ENCODE data around the gene SKI. TPM values are rescaled to one million over a fixed set of nuclear protein-coding genes. Genes with fewer than 3 reads are reported as not detected.

Gene SKI
- total and polyA plus RNA-seq, 7 donors: 7.7 to 32.1 (median 21.4) TPM

DNA sequence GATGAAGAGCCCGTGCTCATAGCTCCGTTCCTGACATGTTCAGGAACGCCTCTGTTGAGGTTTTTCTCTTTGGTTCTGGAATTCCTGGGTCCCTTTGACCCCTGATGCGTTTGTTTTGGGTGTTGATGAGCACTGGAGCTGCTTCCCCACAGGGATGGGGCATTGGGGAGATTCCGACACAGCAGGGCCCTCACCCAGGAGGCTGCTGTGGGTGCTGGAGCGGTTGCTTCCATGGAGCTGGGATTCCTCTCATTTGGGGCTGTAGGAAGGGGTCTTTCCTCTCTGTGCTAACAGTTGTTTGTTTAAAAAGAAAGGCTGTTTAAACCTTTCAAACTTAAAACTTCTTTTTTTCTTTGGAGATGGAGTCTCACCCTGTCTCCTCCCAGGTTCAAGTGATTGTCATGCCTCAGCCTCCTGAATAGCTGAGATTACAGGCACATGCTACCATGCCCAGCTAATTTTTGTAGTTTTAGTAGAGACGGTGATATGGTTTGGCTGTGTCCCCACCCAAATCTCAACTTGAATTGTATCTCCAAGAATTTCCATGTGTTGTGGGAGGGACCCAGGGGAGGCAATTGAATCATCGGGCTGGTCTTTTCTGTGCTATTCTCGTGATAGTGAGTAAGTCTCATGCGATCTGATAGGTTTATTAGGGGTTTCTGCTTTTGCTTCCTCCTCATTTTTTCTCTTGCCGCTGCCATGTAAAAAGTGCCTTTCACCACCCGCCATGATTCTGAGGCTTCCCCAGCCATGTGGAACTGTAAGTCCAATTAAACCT, 48.9 kb downstream of the SKI start:
- TF ChIP-seq, protein P1, sequence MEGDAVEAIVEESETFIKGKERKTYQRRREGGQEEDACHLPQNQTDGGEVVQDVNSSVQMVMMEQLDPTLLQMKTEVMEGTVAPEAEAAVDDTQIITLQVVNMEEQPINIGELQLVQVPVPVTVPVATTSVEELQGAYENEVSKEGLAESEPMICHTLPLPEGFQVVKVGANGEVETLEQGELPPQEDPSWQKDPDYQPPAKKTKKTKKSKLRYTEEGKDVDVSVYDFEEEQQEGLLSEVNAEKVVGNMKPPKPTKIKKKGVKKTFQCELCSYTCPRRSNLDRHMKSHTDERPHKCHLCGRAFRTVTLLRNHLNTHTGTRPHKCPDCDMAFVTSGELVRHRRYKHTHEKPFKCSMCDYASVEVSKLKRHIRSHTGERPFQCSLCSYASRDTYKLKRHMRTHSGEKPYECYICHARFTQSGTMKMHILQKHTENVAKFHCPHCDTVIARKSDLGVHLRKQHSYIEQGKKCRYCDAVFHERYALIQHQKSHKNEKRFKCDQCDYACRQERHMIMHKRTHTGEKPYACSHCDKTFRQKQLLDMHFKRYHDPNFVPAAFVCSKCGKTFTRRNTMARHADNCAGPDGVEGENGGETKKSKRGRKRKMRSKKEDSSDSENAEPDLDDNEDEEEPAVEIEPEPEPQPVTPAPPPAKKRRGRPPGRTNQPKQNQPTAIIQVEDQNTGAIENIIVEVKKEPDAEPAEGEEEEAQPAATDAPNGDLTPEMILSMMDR (IDR thresholded peaks at IDR 0.05): no peak
- ATAC-seq: no peak
- intact Hi-C loops (cut with DNase I): no loop called here
- Histone ChIP-seq H3K4me3 (no peak overlapping the region), H3K4me1 (peaks cover 63% of the 10 kb centered on the region), H3K9me3 (no peaks in the 10 kb centered on the region), H3K27ac (no peak overlapping the region), H3K36me3 (ENCODE audit: insufficient read depth in 1 of 2, low read depth in 1 of 2) (no peaks in the 10 kb centered on the region), H3K27me3 (ENCODE audit: insufficient read depth in 3 of 3, low read length in 2 of 3) (no peaks in the 10 kb centered on the region)
- 73 to 79% (median 75%) methylated on average over 12 of the region's 12 CpGs for WGBS, 3 donors
- peak in 1 of 2 donors; percentile 23 for DNase-seq

DNA sequence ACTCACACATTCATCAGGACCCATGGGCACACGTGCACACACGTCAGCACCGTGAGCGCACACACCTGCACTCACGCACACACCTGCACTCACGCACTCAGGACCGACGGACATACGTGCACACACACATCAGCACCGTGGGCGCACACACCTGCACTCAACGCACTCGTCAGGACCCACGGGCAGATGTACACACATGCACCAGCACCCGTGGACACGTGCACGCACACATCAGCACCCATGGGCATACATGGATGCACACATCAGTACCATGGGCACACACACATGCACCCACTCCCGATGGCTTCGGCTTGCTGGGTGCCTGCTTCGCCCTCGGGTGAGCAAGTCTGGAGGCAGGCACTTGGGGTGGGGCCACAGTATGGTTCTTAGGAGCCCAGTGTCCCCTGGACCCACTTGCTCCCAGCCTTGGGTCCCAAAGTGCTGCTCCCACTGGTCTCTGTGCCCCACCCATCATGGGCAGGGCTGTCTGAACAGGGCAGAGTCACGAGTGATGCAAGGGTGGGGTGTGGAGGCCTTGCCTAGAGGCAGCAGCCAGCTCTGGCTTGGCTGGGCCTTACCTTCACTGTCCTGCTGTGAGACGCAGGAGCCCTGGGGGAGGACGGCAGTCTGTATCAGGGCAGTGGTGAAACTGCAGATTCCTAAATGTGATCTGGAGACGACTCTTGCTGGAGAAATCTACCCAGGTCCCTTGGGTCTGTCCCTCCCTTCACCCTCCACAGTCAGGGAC, 49.8 kb downstream of the SKI start:
- peaks cover 0 to 2% of the 10 kb centered on the region in 2 donors for H3K36me3 ChIP-seq (ENCODE audit: insufficient read depth in 1 of 2, low read depth in 1 of 2)
- intact Hi-C loops (cut with DNase I): no loop called here
- H3K4me1 ChIP-seq: peaks cover 54% of the 10 kb centered on the region

DNA sequence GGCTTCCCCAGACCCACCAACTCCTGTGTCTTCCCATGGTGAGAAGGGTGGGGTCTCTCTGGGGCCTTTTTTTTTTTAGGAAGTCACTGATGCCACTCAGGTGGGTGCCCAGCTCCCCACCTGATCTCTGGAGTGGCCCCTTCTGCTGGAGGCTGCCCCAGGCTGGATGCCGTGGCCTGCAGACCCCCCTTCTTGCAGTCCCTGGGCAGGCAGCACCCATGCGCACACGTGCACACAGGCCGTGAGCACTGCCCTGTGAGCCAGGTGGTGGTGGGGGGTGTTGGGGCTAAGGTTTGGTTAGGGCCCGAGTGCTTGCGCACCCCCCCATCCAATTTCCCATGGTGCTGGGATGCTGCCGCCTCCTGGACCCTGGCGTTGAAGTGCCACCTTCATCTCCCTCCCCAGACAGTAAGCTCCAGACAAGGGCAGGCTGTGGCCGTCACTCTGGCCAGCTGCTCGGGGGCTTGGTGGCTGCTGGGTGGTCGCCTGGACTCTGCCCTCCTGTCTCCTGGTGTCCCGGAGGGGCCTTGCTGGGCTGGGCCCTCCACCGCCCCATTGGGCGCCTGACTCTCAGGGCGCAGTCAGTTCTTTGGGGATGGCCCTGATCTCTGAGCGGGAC, 50.6 kb downstream of the SKI start:
- Histone ChIP-seq H3K4me3 (no peak overlapping the region), H3K36me3 (ENCODE audit: insufficient read depth in 1 of 2, low read depth in 1 of 2) (peaks cover 0 to 2% of the 10 kb centered on the region in 2 donors), H3K27ac (peak overlapping the region; percentile 41), H3K27me3 (ENCODE audit: insufficient read depth in 3 of 3, low read length in 2 of 3) (no peaks in the 10 kb centered on the region), H3K9me3 (no peaks in the 10 kb centered on the region), H3K4me1 (peaks cover 53% of the 10 kb centered on the region)
- intact Hi-C loops (cut with DNase I): no loop called here
- TF ChIP-seq, protein P1 (IDR thresholded peaks at IDR 0.05): no peak
- 59 to 61% (median 59%) methylated on average over 16 of the region's 16 CpGs for WGBS, 3 donors
- ATAC-seq: no peak
- DNase-seq: peak in 1 of 2 donors; percentile 53

More for the DNA sequence above, 49.8 kb downstream of the SKI start:
- TF ChIP-seq, protein P1 (IDR thresholded peaks at IDR 0.05): no peak
- ATAC-seq (peak in 3 of 4 donors; percentile 21 to 28 (median 23)), DNase-seq (peak; percentile 66 to 72)
- 90 to 92% (median 91%) methylated on average over 25 of the region's 25 CpGs for WGBS, 3 donors
- no peaks in the 10 kb centered on the region for H3K27me3 ChIP-seq (ENCODE audit: insufficient read depth in 3 of 3, low read length in 2 of 3)
- no peak overlapping the region for H3K27ac ChIP-seq
- no peaks in the 10 kb centered on the region for H3K9me3 ChIP-seq
- H3K4me3 ChIP-seq: no peak overlapping the region

DNA sequence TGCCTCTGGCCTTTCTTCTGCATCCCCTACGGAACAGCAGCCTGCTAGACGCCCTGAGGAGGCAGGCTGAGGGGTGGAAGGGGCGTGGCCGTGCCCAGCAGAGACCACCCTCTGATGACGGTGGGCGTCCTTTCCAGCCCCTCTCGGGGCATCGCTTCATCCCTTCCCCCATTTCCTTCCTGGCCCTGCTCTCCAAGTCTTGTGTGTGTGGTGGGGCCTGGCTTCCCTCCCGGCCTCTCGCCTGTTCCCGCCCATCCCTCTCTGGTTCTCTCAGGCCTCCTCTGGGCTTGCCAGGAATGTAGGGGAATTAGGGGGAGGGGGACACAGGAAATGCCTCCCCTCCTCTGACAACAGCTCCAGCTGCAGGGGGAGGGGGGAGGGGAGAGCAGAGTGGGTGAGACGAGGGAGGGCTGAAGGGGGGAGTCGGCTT, 51.1 kb downstream of the SKI start:
- peak overlapping the region; percentile 41 for H3K27ac ChIP-seq
- H3K4me1 ChIP-seq: peaks cover 53% of the 10 kb centered on the region
- peak; percentile 70 to 76 for DNase-seq

More for the DNA sequence above, 51.1 kb downstream of the SKI start:
- Histone ChIP-seq H3K36me3 (ENCODE audit: insufficient read depth in 1 of 2, low read depth in 1 of 2) (peaks cover 0 to 2% of the 10 kb centered on the region in 2 donors), H3K4me3 (no peak overlapping the region), H3K27me3 (ENCODE audit: insufficient read depth in 3 of 3, low read length in 2 of 3) (no peaks in the 10 kb centered on the region), H3K9me3 (no peaks in the 10 kb centered on the region)
- TF ChIP-seq, protein P1 (IDR thresholded peaks at IDR 0.05): no peak
- 26 to 36% (median 30%) methylated on average over 12 to 13 of the region's 13 CpGs for WGBS, 3 donors
- ATAC-seq: peak; percentile 31 to 38 (median 32)
- intact Hi-C loops (cut with DNase I): no loop called here
